Activated T-helper 1 cell treated with anti-CD3 and anti-CD28 coated beads, Interleukin-2, amount 50 U/mL, for 16 hours (primary cell): Measurements from ENCODE around the gene ALAS1.
"Not testable (repeated sequence)": the region's sequence is repeated elsewhere in the genome, so short reads cannot be mapped to it uniquely, and the experiment has no call there.

Experiments used
- DNase-seq, 2 donors: peaks; one replicate each; pipeline ENCODE4 v3.0.0-alpha.2; 2020; ENCODE audit warnings: low read depth in 1 of 2, low spot score in 1 of 2

Gene ALAS1

DNA sequence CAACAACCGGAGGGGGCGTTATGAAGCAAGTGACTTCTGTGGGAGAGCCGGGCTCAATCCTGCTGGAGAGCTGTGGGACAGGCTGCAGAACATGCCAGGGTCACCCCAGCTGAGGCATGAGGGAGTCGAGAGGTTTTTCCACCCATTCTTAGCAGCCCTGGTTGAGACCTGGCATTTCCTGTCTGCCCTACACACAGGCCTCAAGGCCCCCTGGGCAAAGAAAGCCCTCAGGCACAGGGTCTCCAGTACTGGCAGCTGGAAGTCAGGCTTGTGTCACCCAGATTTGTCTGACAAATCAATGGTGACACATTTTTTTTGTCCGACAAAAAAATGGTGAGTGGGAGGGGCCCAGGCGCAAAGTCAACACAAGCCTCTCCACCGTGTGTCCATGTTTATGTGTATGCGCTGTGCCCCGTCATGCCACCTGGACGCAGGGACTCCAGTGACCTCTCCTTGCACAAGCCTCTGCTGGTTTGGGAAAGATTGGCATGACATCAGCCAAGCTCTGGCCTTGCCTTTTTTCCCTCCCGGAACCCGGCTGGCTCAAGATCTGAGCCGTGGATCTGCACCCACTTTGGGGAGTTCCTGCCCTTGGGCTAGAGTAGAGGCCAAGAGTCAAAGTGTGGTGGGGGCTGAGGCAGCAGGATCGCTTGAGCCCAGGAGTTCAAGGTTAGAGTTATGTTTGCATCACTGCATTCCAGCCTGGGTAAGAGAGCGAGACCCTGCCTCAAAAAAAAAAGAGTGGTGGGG lies 20.8 kb upstream of the ALAS1 start:
- no peak for DNase-seq

- DNase-seq: no peak
Measured at GRCh38 chr3:52177701-52178042, 20.3 kb upstream of the ALAS1 start.

- DNase-seq: not testable (repeated sequence)
Measured at GRCh38 chr3:52178126-52178525, 19.8 kb upstream of the ALAS1 start.

GRCh38 chr3:52178537-52178936 lies 19.4 kb upstream of the ALAS1 start:
- DNase-seq: no peak

- no peak for DNase-seq
Measured at GRCh38 chr3:52181543-52181942, 16.4 kb upstream of the ALAS1 start.

DNA sequence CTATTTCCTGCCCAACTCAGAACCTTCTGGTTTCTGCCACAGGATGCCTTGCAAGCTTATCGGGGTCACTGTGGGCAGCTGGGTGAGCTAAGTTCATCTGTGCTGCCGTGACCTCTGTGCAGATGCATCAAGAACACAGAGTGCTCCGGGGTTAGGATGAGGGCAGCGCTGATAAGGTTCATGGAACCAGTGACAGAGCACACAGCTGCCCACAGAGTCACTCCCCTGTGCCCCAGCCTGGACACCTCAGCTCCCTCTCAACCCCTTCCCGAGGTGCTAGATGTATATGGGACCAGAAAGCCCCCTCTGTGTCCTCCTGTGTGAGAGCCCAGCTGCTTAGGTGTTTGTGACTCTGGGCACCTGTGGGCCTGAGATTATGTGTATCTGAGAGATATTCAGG lies 15.8 kb upstream of the ALAS1 start:
- DNase-seq: no peak

DNA sequence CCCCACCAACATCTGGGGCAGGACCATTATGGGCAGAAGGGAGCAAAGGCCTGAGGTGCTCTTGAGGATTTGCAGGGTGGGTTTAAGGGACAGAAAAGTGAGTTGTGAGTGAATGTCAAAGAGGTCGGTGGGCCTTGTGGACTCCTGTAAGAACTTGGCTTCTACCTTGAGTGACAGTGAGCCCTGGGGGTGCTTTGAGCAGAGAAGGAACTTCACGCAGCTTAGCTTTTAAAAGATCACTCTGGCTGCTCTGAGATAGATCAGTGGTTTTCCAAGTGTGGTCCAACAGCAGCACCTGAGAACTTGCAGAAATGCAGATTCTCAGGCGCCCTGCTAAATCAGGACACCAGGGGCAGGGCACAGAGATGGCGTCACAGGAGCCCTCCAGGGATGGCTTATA lies 15.3 kb upstream of the ALAS1 start:
- no peak for DNase-seq

DNA sequence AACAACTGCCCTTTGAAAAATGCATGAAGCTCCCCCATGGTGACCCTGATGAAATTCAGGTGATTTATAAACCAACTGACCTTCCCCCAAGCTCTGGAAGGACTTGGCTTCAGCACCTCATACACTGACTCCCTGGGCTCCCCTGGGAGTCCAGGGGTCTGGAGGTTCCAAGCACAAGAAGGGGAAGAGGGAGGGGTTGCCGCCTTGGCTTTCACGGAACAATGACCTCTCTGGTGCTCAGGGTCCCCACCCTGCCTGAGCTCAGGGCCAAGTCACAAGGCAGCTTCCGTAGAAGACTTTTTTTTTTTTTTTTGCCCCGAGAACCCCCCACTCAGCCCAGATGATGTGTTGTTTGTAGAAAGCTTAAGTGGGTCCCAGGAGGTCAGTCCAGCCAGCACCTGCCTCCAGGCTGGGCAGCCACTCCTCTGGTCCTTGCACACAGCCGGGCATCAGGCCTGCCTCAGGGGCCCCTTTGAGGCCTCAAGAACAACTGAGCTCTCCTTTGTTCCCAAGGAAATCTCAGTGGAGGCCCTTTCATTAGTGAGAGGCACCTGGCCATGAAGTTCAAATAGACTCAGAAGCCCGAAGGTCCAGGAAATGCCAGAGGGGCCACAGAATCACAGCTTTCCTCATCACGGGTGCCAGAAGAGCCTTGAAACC lies 14.0 kb upstream of the ALAS1 start:
- no peak for DNase-seq

DNA sequence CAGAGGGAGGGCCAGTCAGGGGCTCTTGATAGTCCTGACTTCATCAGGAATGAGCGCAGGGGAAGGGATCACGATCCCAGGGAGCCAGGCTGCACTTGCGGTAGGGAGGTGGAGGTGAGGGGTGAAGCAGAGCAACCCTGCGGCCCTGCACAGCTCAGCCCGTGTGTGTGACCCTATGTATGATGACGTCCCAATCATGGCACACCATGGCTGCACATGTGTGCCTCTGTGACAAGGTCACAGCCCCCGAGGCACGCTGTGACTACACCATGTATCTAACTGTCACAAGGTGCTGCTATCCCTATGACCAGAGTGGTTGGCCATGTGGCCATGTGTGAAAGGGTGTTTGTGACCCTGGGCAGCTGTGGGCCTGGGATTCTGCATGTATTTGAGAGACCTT lies 13.3 kb upstream of the ALAS1 start:
- no peak for DNase-seq

DNA sequence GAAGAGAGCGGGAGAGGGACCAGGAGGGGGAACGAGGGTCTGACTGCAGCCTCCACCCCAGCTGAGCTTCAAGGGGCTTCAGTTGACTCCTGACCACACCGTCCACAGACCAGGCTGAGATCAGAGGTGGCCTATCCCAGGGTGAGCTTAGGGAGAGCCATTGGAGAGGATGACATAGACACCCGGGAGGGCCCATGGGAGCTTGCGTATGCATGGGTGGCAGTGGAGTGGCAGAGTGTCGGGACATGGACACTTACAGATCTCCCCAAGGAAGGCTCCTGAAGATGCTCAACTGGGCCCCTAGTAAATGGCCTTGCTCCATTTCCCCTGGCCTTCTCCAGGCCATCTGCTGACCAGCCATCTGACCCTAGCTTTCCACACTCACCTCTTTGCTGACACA lies 12.6 kb upstream of the ALAS1 start:
- DNase-seq: no peak

DNA sequence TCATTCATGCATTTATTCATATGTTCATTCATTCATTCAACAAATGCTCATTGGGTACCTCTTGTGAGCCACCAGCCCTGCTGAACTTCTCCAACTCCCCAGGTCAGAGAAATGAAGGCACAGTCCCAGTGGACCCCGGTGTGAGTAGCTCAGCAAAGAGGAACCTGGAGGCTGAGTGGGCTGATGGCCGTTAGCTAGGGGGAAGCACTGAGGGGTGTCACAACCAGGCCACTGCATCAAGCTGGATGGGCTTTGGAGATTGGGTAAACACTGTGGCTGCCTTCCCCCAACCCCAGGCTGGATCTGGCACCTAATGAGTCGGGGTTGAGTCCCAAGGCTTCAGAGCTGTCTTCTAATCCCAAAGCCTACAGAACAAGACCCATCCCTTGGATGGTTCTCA lies 12.1 kb upstream of the ALAS1 start:
- DNase-seq: no peak

DNA sequence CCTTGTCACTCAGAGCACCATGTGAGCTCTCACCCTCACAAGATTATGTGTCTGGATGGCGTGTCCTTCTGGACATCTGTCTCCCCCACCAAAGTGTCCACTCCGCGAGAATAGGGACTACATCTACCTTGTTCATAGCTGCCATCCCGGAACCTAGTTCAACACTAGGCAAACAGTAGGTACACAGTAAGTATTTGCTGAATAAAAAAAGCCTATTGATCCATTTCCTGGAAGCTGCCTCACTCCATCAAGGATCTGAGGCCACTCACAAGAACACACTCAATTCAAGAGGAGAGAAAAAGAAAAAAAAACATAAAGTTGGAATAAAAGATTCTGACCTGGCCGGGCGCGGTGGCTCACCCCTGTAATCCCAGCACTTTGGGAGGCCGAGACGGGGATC lies 11.2 kb upstream of the ALAS1 start:
- DNase-seq: no peak

- no peak for DNase-seq
Measured at GRCh38 chr3:52188556-52188955, 9.4 kb upstream of the ALAS1 start.

DNA sequence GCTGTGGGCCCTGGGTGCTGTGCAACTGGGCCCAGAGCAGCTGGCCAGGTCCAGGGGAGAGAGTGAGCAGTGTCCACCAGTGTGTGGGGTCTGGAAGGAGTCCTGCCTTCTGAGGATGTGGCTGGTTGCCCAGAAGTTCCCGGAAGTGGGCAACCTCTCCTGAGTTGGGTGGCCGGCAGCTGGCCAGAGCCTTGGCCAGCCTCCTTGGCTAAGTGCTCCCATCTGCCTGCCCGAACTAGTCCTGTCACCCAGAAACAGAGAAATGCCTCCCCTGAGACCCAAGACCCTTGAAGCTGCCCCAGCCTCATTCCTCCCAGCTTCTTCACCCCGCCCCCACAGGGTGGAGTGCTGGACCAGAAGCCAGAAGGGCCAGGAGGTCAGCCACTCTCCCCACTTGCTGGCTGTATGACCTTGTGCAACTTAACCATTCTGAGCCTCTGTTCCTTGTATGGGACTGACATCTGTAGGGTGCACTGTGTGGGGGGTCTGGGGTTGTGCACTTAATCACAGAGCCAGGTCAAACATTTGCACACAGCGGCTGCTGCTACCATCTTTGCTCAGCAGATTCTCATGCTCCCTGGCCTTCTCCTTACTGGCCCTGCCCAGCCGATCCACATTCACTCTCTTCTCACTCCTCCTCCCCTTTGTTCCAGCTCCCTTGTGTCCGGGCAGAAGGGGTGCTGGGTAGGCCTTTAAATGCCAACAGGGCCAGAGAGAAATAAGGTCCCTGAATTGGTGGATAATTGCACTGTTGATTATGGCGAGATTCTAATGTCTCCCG lies 7.5 kb upstream of the ALAS1 start:
- no peak for DNase-seq

GRCh38 chr3:52191663-52192062 lies 6.3 kb upstream of the ALAS1 start:
- DNase-seq: no peak

GRCh38 chr3:52193065-52193464 lies 4.9 kb upstream of the ALAS1 start:
- DNase-seq: no peak

DNA sequence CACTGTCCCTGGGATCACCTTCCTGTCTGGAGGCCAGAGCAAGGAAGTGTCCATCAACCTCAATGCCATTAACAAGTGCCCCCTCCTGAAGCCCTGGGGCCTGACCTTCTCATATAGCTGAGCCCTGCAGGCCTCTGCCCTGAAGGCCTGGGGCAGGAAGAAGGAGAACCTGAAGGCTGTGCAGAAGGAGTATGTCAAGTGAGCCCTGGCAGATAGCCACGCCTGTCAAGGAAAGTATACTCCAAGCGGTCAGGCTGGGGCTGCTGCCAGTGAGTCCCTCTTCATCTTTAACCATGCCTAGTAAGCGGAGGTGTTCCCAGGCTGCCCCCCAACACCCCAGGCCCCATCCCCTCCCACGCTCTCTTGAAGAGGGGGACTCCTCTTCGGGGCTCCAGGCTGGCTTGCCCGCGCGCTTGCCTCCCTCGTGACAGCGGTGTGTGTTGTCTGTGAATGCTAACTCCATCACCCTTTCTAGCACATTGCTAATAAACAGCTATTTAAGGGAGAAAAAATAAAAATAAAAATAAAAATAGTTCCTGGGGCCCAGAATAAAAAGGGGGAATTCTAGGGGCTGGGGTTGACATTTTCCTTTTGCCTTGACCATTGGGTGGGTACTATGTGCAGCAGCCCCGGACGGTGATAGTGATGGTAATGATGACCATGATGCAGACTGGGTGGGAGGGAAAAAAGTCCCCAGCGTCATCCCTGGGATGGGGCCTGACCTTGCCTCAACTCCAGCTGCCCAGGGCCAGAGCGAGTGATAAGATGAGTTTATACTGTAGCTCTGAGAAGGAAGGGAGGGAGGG lies 3.3 kb upstream of the ALAS1 start:
- DNase-seq: no peak

- no peak for DNase-seq
Measured at GRCh38 chr3:52195291-52195597, 2.7 kb upstream of the ALAS1 start.

DNA sequence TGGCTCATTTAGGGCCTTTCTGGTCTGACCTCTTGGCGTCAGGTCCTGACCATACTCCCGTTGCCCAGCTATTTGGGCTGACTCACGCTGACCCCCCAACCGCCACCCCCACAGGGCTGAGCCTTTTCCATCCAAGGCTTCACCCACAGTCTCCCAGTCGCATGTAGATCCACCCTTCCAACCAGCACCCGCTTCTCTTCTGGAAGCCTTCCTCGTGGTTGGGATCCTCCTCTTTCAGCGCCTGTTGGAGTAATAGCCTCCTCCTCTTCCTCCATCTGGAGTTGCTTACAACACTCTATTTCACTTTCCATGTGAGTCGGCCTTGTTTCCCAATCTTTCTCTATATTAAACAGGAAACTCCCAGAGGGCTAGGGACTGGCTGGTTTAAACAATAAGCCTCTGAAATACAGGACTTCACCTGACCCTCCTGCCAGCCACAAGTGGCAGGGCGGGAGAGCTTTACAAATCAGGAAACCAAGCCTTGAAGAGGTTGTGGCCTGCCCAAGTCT lies 2.1 kb upstream of the ALAS1 start:
- DNase-seq: no peak

- DNase-seq: no peak
Measured at GRCh38 chr3:52196977-52197376, 983 bp upstream of the ALAS1 start.

DNA sequence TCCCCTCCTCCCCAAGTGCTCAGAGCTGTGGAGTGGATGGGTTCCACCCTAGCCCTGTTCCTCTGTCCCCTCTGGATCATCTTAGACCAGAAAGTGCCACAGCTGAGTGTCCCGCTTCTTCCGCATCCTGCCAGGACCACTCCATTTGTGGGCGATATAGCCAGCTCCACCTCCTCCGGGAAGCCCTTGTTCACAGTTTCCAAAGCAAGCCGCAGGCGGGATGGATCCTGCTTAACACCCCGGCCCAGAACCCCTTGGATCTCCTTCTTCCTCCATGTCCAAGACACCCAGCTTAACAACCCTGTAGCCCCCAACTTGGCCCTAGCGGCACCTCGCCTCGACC lies 490 bp upstream of the ALAS1 start:
- DNase-seq: no peak
